Prostate gland (tissue), 2 donors: Measurements from ENCODE around the gene SGSM1. TPM values are rescaled to one million over a fixed set of nuclear protein-coding genes. Genes with fewer than 3 reads are reported as not detected.
"Not testable (repeated sequence)": the region's sequence is repeated elsewhere in the genome, so short reads cannot be mapped to it uniquely, and the experiment has no call there.

ENCODE experiments used
- DNase-seq: peaks from one replicate; pipeline ENCODE4 v3.0.0-alpha.2; 2019; ENCODE audit warnings: low spot score
- H3K27ac ChIP-seq, 2 donors: fragments of 200-600 bp; sonication (generic); 2 replicates each; pipeline ENCODE4 v1.5.1; 2017 to 2019
- H3K27me3 ChIP-seq: fragments of 200-600 bp; sonication (generic); replicated peaks from 2 replicates; pipeline ENCODE4 v1.5.1; 2019; ENCODE audit not compliant: insufficient read depth
- H3K36me3 ChIP-seq, 2 donors: fragments of 200-600 bp; sonication (generic); 1 replicate in 1 of 2; 2 replicates in 1 of 2; pipeline versions ENCODE4 v1.5.1 to v1.8.1; 2017 to 2019
- H3K4me1 ChIP-seq: fragments of 200-600 bp; sonication (generic); replicated peaks from 2 replicates; pipeline ENCODE4 v1.5.1; 2019
- H3K4me3 ChIP-seq, 2 donors: fragments of 200-600 bp; sonication (generic); 2 replicates each; pipeline ENCODE4 v1.5.1; 2017 to 2019
- H3K9me3 ChIP-seq: fragments of 200-600 bp; sonication (generic); 2 replicates; pipeline ENCODE4 v1.5.1; 2017
- CTCF ChIP-seq, 4 experiments: fragments of 200-600 bp in 2 of 4; fragments of 450-650 bp in 2 of 4; sonication (generic) in 2 of 4; IDR thresholded peaks; 1 replicate in 3 of 4; 2 replicates in 1 of 4; pipeline ENCODE4 v1.5.1; 2016 to 2019; ENCODE audit warnings: antibody characterized with exemption in 4 of 4, mild to moderate bottlenecking in 2 of 4, moderate library complexity in 2 of 4
- POLR2A ChIP-seq: fragments of 450-650 bp; IDR thresholded peaks from one replicate; pipeline ENCODE4 v1.6.1; 2016; ENCODE audit warnings: antibody characterized with exemption, mild to moderate bottlenecking
- POLR2AphosphoS5 ChIP-seq: sonication (generic); formaldehyde crosslinking; IDR thresholded peaks from one replicate; pipeline ENCODE4 v1.6.1; 2017; ENCODE audit warnings: antibody characterized with exemption
- WGBS: methylation state at CpG from one replicate; pipeline ENCODE4 v1.1.5; 2018; 5-methylcytosine and 5-hydroxymethylcytosine counted together
- intact Hi-C: fragments of 100-400 bp; cut with DNase I; formaldehyde crosslinking; loops from one replicate; pipeline ENCODE4 v1.14.2; 2022
- total RNA-seq, 2 donors: library from RNA; depleted of rRNA; stranded (reverse); fragments of >200 nt; gene quantifications; one replicate each; pipeline ENCODE4 v1.1.0, GENCODE V29; 2016

The SGSM1 gene
- total RNA-seq, 2 donors from 2014 or later: 4.1 to 7.7 TPM

- Histone ChIP-seq H3K36me3 (no peaks in the 10 kb centered on the region), H3K27ac (no peak overlapping the region), H3K27me3 (no peaks in the 10 kb centered on the region), H3K4me1 (no peaks in the 10 kb centered on the region), H3K9me3 (no peaks in the 10 kb centered on the region), H3K4me3 (no peak overlapping the region)
- 50% methylated on average over 1 of the region's 1 CpG for WGBS
- intact Hi-C loops: no loop called here
- no peak for DNase-seq
- TF ChIP-seq CTCF (IDR thresholded peaks at IDR 0.05) (no peak), POLR2A (no peak), POLR2AphosphoS5 (no peak)
Measured at GRCh38 chr22:24836282-24836681, 30.3 kb downstream of the SGSM1 start.

- not testable (repeated sequence) for DNase-seq
Measured at GRCh38 chr22:24837517-24837916, 31.5 kb downstream of the SGSM1 start.

GRCh38 chr22:24841261-24841660 lies 35.2 kb downstream of the SGSM1 start:
- 22% methylated on average over 1 of the region's 1 CpG for WGBS
- Histone ChIP-seq H3K9me3 (no peaks in the 10 kb centered on the region), H3K4me1 (no peaks in the 10 kb centered on the region), H3K4me3 (no peak overlapping the region), H3K36me3 (no peaks in the 10 kb centered on the region), H3K27ac (no peak overlapping the region), H3K27me3 (no peaks in the 10 kb centered on the region)
- intact Hi-C loops: no loop called here
- DNase-seq: peak; percentile 81
- TF ChIP-seq CTCF (IDR thresholded peaks at IDR 0.05): no peak
- TF ChIP-seq POLR2AphosphoS5: peak; percentile 94

More at GRCh38 chr22:24837517-24837916, 31.5 kb downstream of the SGSM1 start:
- WGBS: 89% methylated on average over 7 of the region's 8 CpGs
- H3K4me3 ChIP-seq, intact Hi-C loops, H3K27me3 ChIP-seq, H3K9me3 ChIP-seq, H3K36me3 ChIP-seq, H3K27ac ChIP-seq, H3K4me1 ChIP-seq: not testable (repeated sequence)
- TF ChIP-seq CTCF (IDR thresholded peaks at IDR 0.05): peak in 1 of 4 experiments; percentile 25

- intact Hi-C loops: no loop called here
- no peak overlapping the region for H3K27ac ChIP-seq
- DNase-seq: no peak
- H3K36me3 ChIP-seq: no peaks in the 10 kb centered on the region
- no peak overlapping the region for H3K4me3 ChIP-seq
- WGBS: 74% methylated on average over 3 of the region's 3 CpGs
- H3K27me3 ChIP-seq: no peaks in the 10 kb centered on the region
- H3K4me1 ChIP-seq: no peaks in the 10 kb centered on the region
- H3K9me3 ChIP-seq: no peaks in the 10 kb centered on the region
- no peak for TF ChIP-seq CTCF (IDR thresholded peaks at IDR 0.05)
- no peak for TF ChIP-seq POLR2AphosphoS5
- TF ChIP-seq POLR2A: no peak
Measured at GRCh38 chr22:24843048-24843447, 37.0 kb downstream of the SGSM1 start.

- intact Hi-C loops: no loop called here
- TF ChIP-seq POLR2A (no peak), POLR2AphosphoS5 (no peak), CTCF (IDR thresholded peaks at IDR 0.05) (no peak)
- H3K4me3 ChIP-seq: no peak overlapping the region
- no peak overlapping the region for H3K27ac ChIP-seq
- H3K27me3 ChIP-seq: no peaks in the 10 kb centered on the region
- H3K4me1 ChIP-seq: no peaks in the 10 kb centered on the region
- WGBS: 72% methylated on average over 13 of the region's 13 CpGs
- DNase-seq: no peak
- no peaks in the 10 kb centered on the region for H3K36me3 ChIP-seq
- no peaks in the 10 kb centered on the region for H3K9me3 ChIP-seq
Measured at GRCh38 chr22:24845041-24845898, 39.3 kb downstream of the SGSM1 start.
